Caco-2 (cell line): ENCODE data around the gene SCGB2A2. TPM values are rescaled to one million over a fixed set of nuclear protein-coding genes. Genes with fewer than 3 reads are reported as not detected.

ENCODE experiments used
- BruUV-seq: library from RNA; stranded (reverse); fragments of 400-500 nt; replicated peaks from 2 replicates; lab custom pipeline; 2021; lab: Mats Ljungman, UMichigan
- CTCF ChIA-PET: fragments of 300-600 bp; sonication (Branson Sonifier 250); formaldehyde crosslinking; loops from one replicate; lab custom pipeline; 2022; ENCODE audit warnings: antibody characterized with exemption; lab: Charles Lee
- POLR2A ChIA-PET: fragments of 300-600 bp; sonication (Branson Sonifier 250); formaldehyde crosslinking; loops from one replicate; lab custom pipeline; 2022; ENCODE audit warnings: antibody characterized with exemption; lab: Charles Lee
- DNase-seq, 2 experiments: peaks; one replicate each; pipeline versions ENCODE4 v3.0.0 to v3.0.0-alpha.2; 2020 to 2022
- H3K27me3 ChIP-seq: replicated peaks from 2 replicates; pipeline ENCODE4 v1.6.0; 2011; ENCODE audit warnings: low read length; ENCODE audit not compliant: control insufficient read depth, insufficient read depth
- H3K36me3 ChIP-seq: 2 replicates; pipeline ENCODE4 v1.5.1; 2011; ENCODE audit warnings: low read length; ENCODE audit not compliant: control insufficient read depth, insufficient read depth
- H3K4me1 ChIP-seq: fragments of 250-450 bp; sonication (Bioruptor Pico); 2 replicates; pipeline ENCODE4 v1.5.1; 2020; ENCODE audit warnings: mild to moderate bottlenecking
- H3K4me3 ChIP-seq: 2 replicates; pipeline ENCODE4 v1.5.1; 2011; ENCODE audit warnings: low read depth, mild to moderate bottlenecking, control low read depth, low read length
- H3K9me3 ChIP-seq: fragments of 250-450 bp; sonication (Bioruptor Pico); 2 replicates; pipeline ENCODE4 v1.5.1; 2020; ENCODE audit warnings: mild to moderate bottlenecking, moderate library complexity
- H3K27ac Mint-ChIP-seq: one replicate; pipeline ENCODE4 v1.8.0; 2022; ENCODE audit warnings: mixed read lengths; ENCODE audit not compliant: unreplicated experiment
- H3K27me3 Mint-ChIP-seq: one replicate; pipeline ENCODE4 v1.8.0; 2022; ENCODE audit warnings: mixed read lengths; ENCODE audit not compliant: insufficient read depth, unreplicated experiment
- H3K36me3 Mint-ChIP-seq: one replicate; pipeline ENCODE4 v1.8.0; 2022; ENCODE audit warnings: mild to moderate bottlenecking, mixed read lengths; ENCODE audit not compliant: insufficient read depth, unreplicated experiment
- H3K4me1 Mint-ChIP-seq: one replicate; pipeline ENCODE4 v1.8.0; 2022; ENCODE audit warnings: low read depth, mixed read lengths; ENCODE audit not compliant: unreplicated experiment
- H3K4me3 Mint-ChIP-seq: one replicate; pipeline ENCODE4 v1.8.0; 2022; ENCODE audit warnings: mild to moderate bottlenecking, moderate library complexity, mixed read lengths; ENCODE audit not compliant: unreplicated experiment
- H3K9me3 Mint-ChIP-seq: one replicate; pipeline ENCODE4 v1.8.0; 2022; ENCODE audit warnings: mixed read lengths; ENCODE audit not compliant: unreplicated experiment
- intact Hi-C: fragments of 100-400 bp; cut with micrococcal nuclease; formaldehyde crosslinking; loops from one replicate; pipeline ENCODE4 v1.10.0; 2022; ENCODE audit not compliant: unreplicated experiment
- total RNA-seq: library from RNA; stranded (reverse); gene quantifications from 2 replicates; pipeline ENCODE4 v1.2.3, GENCODE V29; 2022
- TF ChIP-seq, protein P1 (sequence below), 2 experiments: fragments of 200-600 bp in 1 of 2; IDR thresholded peaks; 1 replicate in 1 of 2; 2 replicates in 1 of 2; pipeline versions ENCODE4 v1.5.1 to v1.8.0; 2011 to 2022; ENCODE audit warnings: antibody characterized with exemption in 1 of 2, control low read depth in 1 of 2, inconsistent platforms in 1 of 2, low read depth in 1 of 2, low read length in 1 of 2, mild to moderate bottlenecking in 1 of 2, moderate library complexity in 1 of 2; ENCODE audit not compliant: insufficient read depth in 1 of 2, severe bottlenecking in 1 of 2, unreplicated experiment in 1 of 2

The SCGB2A2 gene
- total RNA-seq, 1 experiment from 2014 or later = not detected

DNA sequence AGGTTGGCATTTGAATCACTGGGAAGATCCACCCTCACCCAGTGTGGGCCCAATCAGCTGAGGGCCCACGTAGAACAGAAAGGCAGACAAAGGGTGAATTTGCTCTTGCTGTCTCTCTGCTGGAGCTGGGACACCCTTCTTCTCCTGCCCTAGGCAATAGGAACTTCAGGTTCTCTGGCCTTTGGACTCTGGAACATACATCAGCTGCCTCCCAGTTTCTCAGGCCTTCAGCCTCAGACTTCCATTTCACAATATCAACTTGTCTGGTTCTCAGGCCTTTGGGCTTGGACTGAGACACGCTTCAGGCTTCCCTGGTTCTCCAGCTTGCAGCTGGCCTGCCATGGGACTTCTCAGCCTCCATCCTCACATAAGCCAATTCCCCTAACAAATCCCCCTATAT, 52.6 kb downstream of the SCGB2A2 start:
- ChIA-PET CTCF (interaction anchor here (0.7 to 0.9 kb wide), 2 partner anchors 12 to 17 kb away, joined by 3 to 4 read pairs; no protein-coding TSS in a partner anchor), POLR2A (no interaction called here)
- DNase-seq = peak; percentile 47 to 67
- H3K36me3 Mint-ChIP-seq = no peaks in the 10 kb centered on the region
- intact Hi-C loops = no loop called here
- H3K27me3 ChIP-seq = no peaks in the 10 kb centered on the region
- no peak overlapping the region for H3K4me3 Mint-ChIP-seq
- H3K4me3 ChIP-seq = no peak overlapping the region
- H3K27ac Mint-ChIP-seq = no peak overlapping the region
- no TSS peak for BruUV-seq
- peaks cover 33% of the 10 kb centered on the region for H3K4me1 ChIP-seq
- TF ChIP-seq, protein P1, sequence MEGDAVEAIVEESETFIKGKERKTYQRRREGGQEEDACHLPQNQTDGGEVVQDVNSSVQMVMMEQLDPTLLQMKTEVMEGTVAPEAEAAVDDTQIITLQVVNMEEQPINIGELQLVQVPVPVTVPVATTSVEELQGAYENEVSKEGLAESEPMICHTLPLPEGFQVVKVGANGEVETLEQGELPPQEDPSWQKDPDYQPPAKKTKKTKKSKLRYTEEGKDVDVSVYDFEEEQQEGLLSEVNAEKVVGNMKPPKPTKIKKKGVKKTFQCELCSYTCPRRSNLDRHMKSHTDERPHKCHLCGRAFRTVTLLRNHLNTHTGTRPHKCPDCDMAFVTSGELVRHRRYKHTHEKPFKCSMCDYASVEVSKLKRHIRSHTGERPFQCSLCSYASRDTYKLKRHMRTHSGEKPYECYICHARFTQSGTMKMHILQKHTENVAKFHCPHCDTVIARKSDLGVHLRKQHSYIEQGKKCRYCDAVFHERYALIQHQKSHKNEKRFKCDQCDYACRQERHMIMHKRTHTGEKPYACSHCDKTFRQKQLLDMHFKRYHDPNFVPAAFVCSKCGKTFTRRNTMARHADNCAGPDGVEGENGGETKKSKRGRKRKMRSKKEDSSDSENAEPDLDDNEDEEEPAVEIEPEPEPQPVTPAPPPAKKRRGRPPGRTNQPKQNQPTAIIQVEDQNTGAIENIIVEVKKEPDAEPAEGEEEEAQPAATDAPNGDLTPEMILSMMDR (IDR thresholded peaks at IDR 0.05; ENCODE audit: insufficient read depth in 1 of 2, low read depth in 1 of 2, low read length in 1 of 2, severe bottlenecking in 1 of 2, unreplicated experiment in 1 of 2) = no peak
- H3K27me3 Mint-ChIP-seq = no peaks in the 10 kb centered on the region
- H3K9me3 Mint-ChIP-seq = no peaks in the 10 kb centered on the region
- H3K36me3 ChIP-seq = no peaks in the 10 kb centered on the region
- peaks cover 44% of the 10 kb centered on the region for H3K4me1 Mint-ChIP-seq
- no peaks in the 10 kb centered on the region for H3K9me3 ChIP-seq

Other genes starting within 250 kb of the SCGB2A2 start
- 101 and 110 TPM in 2 replicates for gene INCENP, start 146.1 kb upstream of the SCGB2A2 start, total RNA-seq
- not detected in 2 replicates for gene SCGB1D1, start 79.9 kb upstream of the SCGB2A2 start, total RNA-seq
- not detected in 2 replicates for gene SCGB2A1, start 61.5 kb upstream of the SCGB2A2 start, total RNA-seq
- gene SCGB1D2, start 27.9 kb upstream of the SCGB2A2 start, total RNA-seq = not detected in 2 replicates
- not detected in 2 replicates for gene SCGB1D4, start 28.9 kb downstream of the SCGB2A2 start, total RNA-seq
- 41.1 and 43.3 TPM in 2 replicates for gene ASRGL1, start 67.3 kb downstream of the SCGB2A2 start, total RNA-seq
- gene SCGB1A1, start 148.9 kb downstream of the SCGB2A2 start, total RNA-seq = not detected in 2 replicates